Tibial nerve (tissue), 4 donors: ENCODE data around the gene AASDHPPT.

Experiments
- CTCF ChIP-seq, 5 experiments: fragments of 200-600 bp in 3 of 5; fragments of 450-650 bp in 2 of 5; sonication (generic) in 3 of 5; IDR thresholded peaks; one replicate each; pipeline ENCODE4 v1.5.1; 2016 to 2019; ENCODE audit warnings: antibody characterized with exemption in 5 of 5, mild to moderate bottlenecking in 3 of 5, moderate library complexity in 2 of 5
- EP300 ChIP-seq, 2 donors: sonication (generic); formaldehyde crosslinking; IDR thresholded peaks; one replicate each; pipeline ENCODE4 v1.6.1; 2017; ENCODE audit warnings: antibody characterized with exemption in 2 of 2, mild to moderate bottlenecking in 1 of 2

DNA sequence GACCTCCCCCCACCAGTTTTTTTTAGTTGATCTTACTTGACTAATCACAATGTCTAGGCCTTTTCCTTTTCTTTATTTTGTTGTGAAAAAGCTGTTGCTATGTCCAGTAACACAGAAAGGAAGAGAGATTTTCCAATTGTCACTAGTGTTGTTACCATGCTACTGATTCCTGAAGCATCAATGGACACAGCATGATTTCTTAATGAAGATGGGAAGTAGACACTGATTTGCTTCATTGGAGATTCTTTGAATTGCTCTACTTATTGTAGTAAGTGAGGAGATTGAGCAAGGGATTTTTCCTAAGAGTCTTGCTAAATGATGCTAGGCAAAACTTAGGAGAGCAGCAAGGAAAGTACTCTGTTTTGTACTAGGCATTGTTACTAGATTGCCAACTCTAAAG, 4.6 kb downstream of the AASDHPPT start:
- TF ChIP-seq CTCF (IDR thresholded peaks at IDR 0.05) (no peak), EP300 (IDR thresholded peaks at IDR 0.05) (no peak)
